Activated T-helper 2 cell treated with anti-CD3 and anti-CD28 coated beads, Interferon-gamma antibody, Interleukin-2, Interleukin-4, amounts not matched to agents 10 μg/mL and 5 μg/mL and 100 μg/mL, durations not matched to agents 14 hours and 24 hours and 36 hours (primary cell): Measurements from ENCODE around the gene NDFIP2. TPM values are rescaled to one million over a fixed set of nuclear protein-coding genes. Genes with fewer than 3 reads are reported as not detected.
"Not testable (repeated sequence)": the region's sequence is repeated elsewhere in the genome, so short reads cannot be mapped to it uniquely, and the experiment has no call there.

Source experiments
- DNase-seq: peaks from one replicate; pipeline ENCODE4 v3.0.0; 2021; ENCODE audit warnings: low spot score
- H3K27ac Mint-ChIP-seq: one replicate; pipeline ENCODE4 v1.8.0; 2021; ENCODE audit warnings: mixed read lengths
- H3K27me3 Mint-ChIP-seq: one replicate; pipeline ENCODE4 v1.8.0; 2021; ENCODE audit warnings: low read depth, mixed read lengths
- H3K36me3 Mint-ChIP-seq: one replicate; pipeline ENCODE4 v1.8.0; 2021; ENCODE audit warnings: low read depth, mixed read lengths
- H3K4me1 Mint-ChIP-seq: one replicate; pipeline ENCODE4 v1.8.0; 2021; ENCODE audit warnings: low read depth, mixed read lengths
- H3K4me3 Mint-ChIP-seq: one replicate; pipeline ENCODE4 v1.8.0; 2021; ENCODE audit warnings: low read depth, mild to moderate bottlenecking, moderate library complexity, mixed read lengths
- H3K9me3 Mint-ChIP-seq: one replicate; pipeline ENCODE4 v1.8.0; 2021; ENCODE audit warnings: mixed read lengths
- intact Hi-C: fragments of 100-400 bp; cut with micrococcal nuclease; formaldehyde crosslinking; loops from one replicate; pipeline ENCODE4 v1.15.1; 2023
- total RNA-seq: library from RNA; stranded (reverse); gene quantifications from 2 replicates; pipeline ENCODE4 v1.2.3, GENCODE V29; 2022

The NDFIP2 gene
- total RNA-seq, 1 donor from 2014 or later: 227 TPM

DNA sequence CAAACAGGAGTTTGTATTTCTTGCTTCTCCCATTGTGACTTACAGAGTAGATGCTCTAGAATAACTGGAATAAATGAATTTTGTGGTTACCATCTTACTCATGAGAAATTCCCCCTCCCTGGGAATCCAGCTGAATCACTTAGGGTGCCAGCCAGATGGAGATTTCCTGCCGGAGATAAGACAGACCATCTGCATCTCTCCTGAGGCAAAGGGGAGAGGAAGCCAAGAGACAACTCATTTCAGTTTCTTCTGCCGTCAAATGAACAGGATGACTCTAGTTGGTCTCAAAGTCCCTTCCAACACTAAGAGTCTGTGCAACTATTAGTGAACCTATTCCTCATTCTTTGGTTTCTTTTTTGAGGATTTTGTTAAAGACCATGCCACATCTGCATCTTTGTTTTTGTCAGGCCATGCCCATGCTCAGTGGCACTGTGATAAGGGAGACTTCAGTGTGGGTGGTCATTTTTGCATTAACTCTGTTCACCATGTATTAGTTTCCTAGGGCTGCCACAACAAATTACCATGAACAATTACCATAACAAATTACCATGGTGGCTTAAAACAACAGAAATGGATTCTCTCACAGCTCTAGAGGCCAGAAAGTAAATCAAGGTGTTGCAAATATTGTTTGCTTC is 112.8 kb downstream of the NDFIP2 start:
- H3K4me3 Mint-ChIP-seq: no peak overlapping the region
- H3K27me3 Mint-ChIP-seq: peaks cover 13% of the 10 kb centered on the region
- H3K36me3 Mint-ChIP-seq: no peaks in the 10 kb centered on the region
- no peaks in the 10 kb centered on the region for H3K4me1 Mint-ChIP-seq
- no peak overlapping the region for H3K27ac Mint-ChIP-seq
- intact Hi-C loops: no loop called here
- DNase-seq: no peak
- H3K9me3 Mint-ChIP-seq: peaks cover 1% of the 10 kb centered on the region

DNA sequence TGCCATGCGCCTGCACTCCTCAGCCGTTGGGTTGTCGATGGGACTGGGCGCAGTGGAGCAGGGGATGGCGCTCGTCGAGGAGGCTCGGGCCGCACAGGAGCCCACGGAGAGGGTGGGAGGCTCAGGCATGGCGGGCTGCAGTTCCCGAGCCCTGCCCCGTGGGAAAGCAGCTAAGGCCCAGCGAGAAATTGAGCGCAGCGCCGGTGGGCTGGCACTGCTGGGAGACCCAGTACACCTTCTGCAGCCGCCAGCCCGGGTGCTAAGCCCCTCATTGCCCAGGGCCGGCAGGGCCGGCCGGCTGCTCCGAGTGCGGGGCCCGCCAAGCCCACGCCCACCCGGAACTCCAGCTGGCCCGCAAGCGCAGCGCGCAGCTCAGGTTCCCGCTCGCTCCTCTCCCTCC is 119.2 kb downstream of the NDFIP2 start:
- H3K36me3 Mint-ChIP-seq, H3K9me3 Mint-ChIP-seq, H3K4me3 Mint-ChIP-seq, H3K4me1 Mint-ChIP-seq, intact Hi-C loops, DNase-seq, H3K27ac Mint-ChIP-seq: not testable (repeated sequence)
- peaks cover 13% of the 10 kb centered on the region for H3K27me3 Mint-ChIP-seq

DNA sequence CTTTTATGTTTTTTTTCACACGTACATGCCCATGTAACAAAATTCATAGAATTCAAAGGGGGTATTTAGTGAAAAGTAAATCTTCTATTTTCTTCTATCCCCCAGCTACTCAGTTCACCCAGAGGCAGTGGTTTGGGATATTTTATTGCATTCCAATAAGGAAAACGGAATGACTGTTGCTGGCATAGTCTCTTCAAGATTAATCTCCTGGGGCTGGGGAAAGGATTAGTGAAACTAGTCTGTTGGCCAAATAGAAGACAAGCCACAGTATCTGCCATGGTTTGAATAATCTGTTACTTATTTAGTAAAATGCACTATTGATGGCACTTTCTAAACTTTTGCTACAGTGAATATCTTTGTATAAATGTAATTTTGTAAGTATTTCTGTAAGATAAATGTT is 122.0 kb downstream of the NDFIP2 start:
- no peaks in the 10 kb centered on the region for H3K36me3 Mint-ChIP-seq
- intact Hi-C loops: no loop called here
- H3K9me3 Mint-ChIP-seq: no peaks in the 10 kb centered on the region
- H3K27ac Mint-ChIP-seq: no peak overlapping the region
- H3K4me3 Mint-ChIP-seq: no peak overlapping the region
- H3K27me3 Mint-ChIP-seq: peaks cover 3% of the 10 kb centered on the region
- no peak for DNase-seq
- no peaks in the 10 kb centered on the region for H3K4me1 Mint-ChIP-seq

DNA sequence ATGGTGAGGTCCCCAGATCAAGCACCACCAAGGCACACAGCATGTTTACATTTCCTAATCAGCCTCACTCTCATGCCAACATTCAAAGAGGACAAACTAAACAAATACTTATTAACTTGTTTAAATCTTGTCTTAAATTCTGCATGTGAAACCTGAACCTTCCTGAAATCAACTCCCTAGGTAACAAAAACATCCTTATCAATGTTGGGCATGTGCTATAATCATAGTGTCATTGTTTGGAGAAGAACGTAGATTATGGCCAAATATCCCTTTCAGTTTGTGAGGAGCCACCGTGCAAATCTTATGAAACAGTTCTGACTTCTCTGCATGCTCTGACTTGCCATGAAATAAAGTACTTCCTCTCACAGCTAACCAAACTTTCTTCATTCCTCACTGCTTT is 123.8 kb downstream of the NDFIP2 start:
- no peaks in the 10 kb centered on the region for H3K36me3 Mint-ChIP-seq
- no peak for DNase-seq
- H3K27ac Mint-ChIP-seq: no peak overlapping the region
- intact Hi-C loops: no loop called here
- no peaks in the 10 kb centered on the region for H3K4me1 Mint-ChIP-seq
- peaks cover 4% of the 10 kb centered on the region for H3K27me3 Mint-ChIP-seq
- no peaks in the 10 kb centered on the region for H3K9me3 Mint-ChIP-seq
- no peak overlapping the region for H3K4me3 Mint-ChIP-seq

Other genes with a start within 250 kb of the NDFIP2 start
- gene RBM26, start 74.9 kb upstream of the NDFIP2 start, total RNA-seq: 93.7 and 94.2 TPM in 2 replicates